Panc1 (cell line): ENCODE results near the gene TSPAN7. TPM values are rescaled to one million over a fixed set of nuclear protein-coding genes. Genes with fewer than 3 reads are reported as not detected.

Experiments
- ATAC-seq: fragments of 200-7000 bp; cut with Tn5 transposase; 2 replicates; pipeline ENCODE4 v1.9.1; 2020; ENCODE audit warnings: mild to moderate bottlenecking, moderate library complexity
- BruUV-seq: library from RNA; stranded (reverse); fragments of 400-500 nt; replicated peaks from 2 replicates; lab custom pipeline; 2021; lab: Mats Ljungman, UMichigan
- CTCF ChIA-PET: fragments of 300-600 bp; sonication (Branson Sonifier 250); formaldehyde crosslinking; loops from one replicate; lab custom pipeline; 2022; ENCODE audit warnings: antibody characterized with exemption; lab: Charles Lee
- POLR2A ChIA-PET: fragments of 300-600 bp; sonication (Branson Sonifier 250); formaldehyde crosslinking; loops from one replicate; lab custom pipeline; 2022; ENCODE audit warnings: antibody characterized with exemption; lab: Charles Lee
- DNase-seq: peaks from one replicate; pipeline ENCODE4 v3.0.0-alpha.2; 2010; ENCODE audit warnings: low read depth, low spot score
- H3K27ac ChIP-seq: 2 replicates; pipeline ENCODE4 v1.5.1; 2011; ENCODE audit warnings: mild to moderate bottlenecking, low read length, inconsistent platforms
- H3K27me3 ChIP-seq: fragments of 200-500 bp; sonication (Bioruptor generic); 2 replicates; pipeline ENCODE4 v1.6.0; 2014; ENCODE audit warnings: low read length, inconsistent platforms; ENCODE audit not compliant: control insufficient read depth, insufficient read depth
- H3K36me3 ChIP-seq: fragments of 200-500 bp; sonication (Bioruptor generic); 2 replicates; pipeline ENCODE4 v1.5.1; 2014; ENCODE audit warnings: inconsistent platforms, mild to moderate bottlenecking, low read length, moderate library complexity; ENCODE audit not compliant: control insufficient read depth, insufficient read depth
- H3K4me1 ChIP-seq: 2 replicates; pipeline ENCODE4 v1.5.1; 2011; ENCODE audit warnings: inconsistent platforms, mild to moderate bottlenecking, low read length, moderate library complexity; ENCODE audit not compliant: control insufficient read depth, insufficient read depth
- H3K4me3 ChIP-seq, 2 experiments: 2 replicates each; pipeline ENCODE4 v1.5.1; 2011 to 2012; ENCODE audit warnings: low read depth in 2 of 2, low read length in 2 of 2, mild to moderate bottlenecking in 2 of 2, inconsistent platforms in 1 of 2, moderate library complexity in 1 of 2
- H3K9me3 ChIP-seq: fragments of 200-500 bp; sonication (Bioruptor generic); 2 replicates; pipeline ENCODE4 v1.5.1; 2014; ENCODE audit warnings: low read depth, mild to moderate bottlenecking, inconsistent platforms, low read length, moderate library complexity; ENCODE audit not compliant: control insufficient read depth, insufficient read depth
- POLR2AphosphoS5 ChIP-seq: IDR thresholded peaks from 2 replicates; pipeline ENCODE4 v1.6.1; 2012; ENCODE audit warnings: mild to moderate bottlenecking, low read depth, low read length, moderate library complexity
- SIN3A ChIP-seq: IDR thresholded peaks from 2 replicates; pipeline ENCODE4 v1.6.1; 2012; ENCODE audit warnings: low read depth, mild to moderate bottlenecking, low read length, moderate library complexity, borderline replicate concordance; ENCODE audit not compliant: insufficient read depth
- TCF7L2 ChIP-seq: IDR thresholded peaks from 2 replicates; pipeline ENCODE4 v1.6.1; 2011; ENCODE audit warnings: mild to moderate bottlenecking, low read depth, low read length, inconsistent platforms
- in situ Hi-C: cut with HindIII; loops from 2 replicates; pipeline ENCODE4 v1.10.0; 2016; ENCODE audit warnings: low sequenced_read_pairs, low pct_unique_long_range_greater_than_20kb
- intact Hi-C: fragments of 100-400 bp; cut with micrococcal nuclease; formaldehyde crosslinking; loops from one replicate; pipeline ENCODE4 v1.10.0; 2022; ENCODE audit not compliant: unreplicated experiment
- total RNA-seq: library from RNA; stranded (reverse); gene quantifications from one replicate; pipeline ENCODE4 v1.2.1, GENCODE V29; 2021; ENCODE audit not compliant: unreplicated experiment
- TF ChIP-seq, protein P1 (sequence below), 2 experiments: IDR thresholded peaks; 2 replicates each; pipeline ENCODE4 v1.6.1; 2011 to 2012; ENCODE audit warnings: low read depth in 2 of 2, control low read depth in 1 of 2, low read length in 1 of 2, mild to moderate bottlenecking in 1 of 2, moderate library complexity in 1 of 2; ENCODE audit not compliant: insufficient read depth in 1 of 2
- TF ChIP-seq, protein P2 (sequence below): fragments of 450-650 bp; IDR thresholded peaks from 2 replicates; pipeline ENCODE4 v1.5.1; 2017; ENCODE audit warnings: mild to moderate bottlenecking

The TSPAN7 gene
- total RNA-seq, 1 experiment from 2014 or later = 0.13 TPM

DNA sequence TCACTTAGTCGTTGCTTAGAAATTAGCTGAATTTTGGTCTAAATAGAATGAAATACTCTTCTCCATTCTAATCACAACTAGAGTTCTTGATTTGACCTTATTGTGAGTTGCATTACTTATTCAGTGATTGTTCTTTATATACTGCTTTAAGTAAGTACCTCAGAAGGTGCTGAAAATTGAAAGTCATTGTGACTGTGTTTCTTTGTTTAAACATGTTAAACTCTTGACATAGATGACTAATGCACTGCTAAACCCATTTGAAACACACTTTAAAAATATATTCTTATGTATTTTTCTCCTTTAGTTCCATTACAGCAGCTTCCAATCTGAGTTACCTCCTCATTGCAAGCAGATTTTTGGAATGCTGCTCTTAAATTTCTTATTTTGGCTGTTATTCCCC, 9.1 kb downstream of the TSPAN7 start:
- no peak overlapping the region for H3K27ac ChIP-seq
- CTCF ChIA-PET = no interaction called here
- no peak for DNase-seq
- no peak overlapping the region for H3K4me3 ChIP-seq
- no peak for ATAC-seq
- no peaks in the 10 kb centered on the region for H3K4me1 ChIP-seq
- no peaks in the 10 kb centered on the region for H3K36me3 ChIP-seq
- no TSS peak for BruUV-seq
- POLR2A ChIA-PET = no interaction called here
- H3K27me3 ChIP-seq = no peaks in the 10 kb centered on the region
- TF ChIP-seq, protein P1, sequence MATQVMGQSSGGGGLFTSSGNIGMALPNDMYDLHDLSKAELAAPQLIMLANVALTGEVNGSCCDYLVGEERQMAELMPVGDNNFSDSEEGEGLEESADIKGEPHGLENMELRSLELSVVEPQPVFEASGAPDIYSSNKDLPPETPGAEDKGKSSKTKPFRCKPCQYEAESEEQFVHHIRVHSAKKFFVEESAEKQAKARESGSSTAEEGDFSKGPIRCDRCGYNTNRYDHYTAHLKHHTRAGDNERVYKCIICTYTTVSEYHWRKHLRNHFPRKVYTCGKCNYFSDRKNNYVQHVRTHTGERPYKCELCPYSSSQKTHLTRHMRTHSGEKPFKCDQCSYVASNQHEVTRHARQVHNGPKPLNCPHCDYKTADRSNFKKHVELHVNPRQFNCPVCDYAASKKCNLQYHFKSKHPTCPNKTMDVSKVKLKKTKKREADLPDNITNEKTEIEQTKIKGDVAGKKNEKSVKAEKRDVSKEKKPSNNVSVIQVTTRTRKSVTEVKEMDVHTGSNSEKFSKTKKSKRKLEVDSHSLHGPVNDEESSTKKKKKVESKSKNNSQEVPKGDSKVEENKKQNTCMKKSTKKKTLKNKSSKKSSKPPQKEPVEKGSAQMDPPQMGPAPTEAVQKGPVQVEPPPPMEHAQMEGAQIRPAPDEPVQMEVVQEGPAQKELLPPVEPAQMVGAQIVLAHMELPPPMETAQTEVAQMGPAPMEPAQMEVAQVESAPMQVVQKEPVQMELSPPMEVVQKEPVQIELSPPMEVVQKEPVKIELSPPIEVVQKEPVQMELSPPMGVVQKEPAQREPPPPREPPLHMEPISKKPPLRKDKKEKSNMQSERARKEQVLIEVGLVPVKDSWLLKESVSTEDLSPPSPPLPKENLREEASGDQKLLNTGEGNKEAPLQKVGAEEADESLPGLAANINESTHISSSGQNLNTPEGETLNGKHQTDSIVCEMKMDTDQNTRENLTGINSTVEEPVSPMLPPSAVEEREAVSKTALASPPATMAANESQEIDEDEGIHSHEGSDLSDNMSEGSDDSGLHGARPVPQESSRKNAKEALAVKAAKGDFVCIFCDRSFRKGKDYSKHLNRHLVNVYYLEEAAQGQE (IDR thresholded peaks at IDR 0.05; ENCODE audit: insufficient read depth in 1 of 2, low read depth in 2 of 2, low read length in 1 of 2) = no peak
- TF ChIP-seq TCF7L2 = no peak
- no peak for TF ChIP-seq POLR2AphosphoS5
- no peak for TF ChIP-seq SIN3A
- TF ChIP-seq, protein P2, sequence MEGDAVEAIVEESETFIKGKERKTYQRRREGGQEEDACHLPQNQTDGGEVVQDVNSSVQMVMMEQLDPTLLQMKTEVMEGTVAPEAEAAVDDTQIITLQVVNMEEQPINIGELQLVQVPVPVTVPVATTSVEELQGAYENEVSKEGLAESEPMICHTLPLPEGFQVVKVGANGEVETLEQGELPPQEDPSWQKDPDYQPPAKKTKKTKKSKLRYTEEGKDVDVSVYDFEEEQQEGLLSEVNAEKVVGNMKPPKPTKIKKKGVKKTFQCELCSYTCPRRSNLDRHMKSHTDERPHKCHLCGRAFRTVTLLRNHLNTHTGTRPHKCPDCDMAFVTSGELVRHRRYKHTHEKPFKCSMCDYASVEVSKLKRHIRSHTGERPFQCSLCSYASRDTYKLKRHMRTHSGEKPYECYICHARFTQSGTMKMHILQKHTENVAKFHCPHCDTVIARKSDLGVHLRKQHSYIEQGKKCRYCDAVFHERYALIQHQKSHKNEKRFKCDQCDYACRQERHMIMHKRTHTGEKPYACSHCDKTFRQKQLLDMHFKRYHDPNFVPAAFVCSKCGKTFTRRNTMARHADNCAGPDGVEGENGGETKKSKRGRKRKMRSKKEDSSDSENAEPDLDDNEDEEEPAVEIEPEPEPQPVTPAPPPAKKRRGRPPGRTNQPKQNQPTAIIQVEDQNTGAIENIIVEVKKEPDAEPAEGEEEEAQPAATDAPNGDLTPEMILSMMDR = no peak
- in situ Hi-C loops (no loop called here), intact Hi-C loops (no loop called here)
- H3K9me3 ChIP-seq = no peaks in the 10 kb centered on the region

DNA sequence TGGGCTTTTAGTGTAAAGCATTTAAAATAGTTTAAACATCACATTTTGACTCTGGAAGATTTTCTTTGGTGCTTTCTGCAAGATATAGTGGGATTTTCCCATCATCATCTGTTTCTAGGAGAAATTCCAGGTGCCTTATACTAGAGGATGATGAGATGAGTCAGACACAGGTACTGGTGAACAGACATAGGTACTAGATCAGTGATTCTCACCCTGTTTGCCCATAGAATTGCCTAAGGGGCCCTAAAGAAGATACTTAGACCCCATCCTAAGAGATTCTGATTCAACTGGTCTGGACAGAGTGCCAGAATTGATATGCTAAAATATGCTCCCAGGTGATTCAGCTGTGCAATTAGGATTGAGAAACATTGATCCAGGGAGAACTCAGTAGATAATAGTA, 9.7 kb downstream of the TSPAN7 start:
- intact Hi-C loops = no loop called here
- BruUV-seq = no TSS peak
- H3K4me3 ChIP-seq = no peak overlapping the region

More for the DNA sequence above, 9.7 kb downstream of the TSPAN7 start:
- no peaks in the 10 kb centered on the region for H3K4me1 ChIP-seq
- no peaks in the 10 kb centered on the region for H3K36me3 ChIP-seq
- DNase-seq (no peak), ATAC-seq (no peak)
- H3K27me3 ChIP-seq = no peaks in the 10 kb centered on the region
- in situ Hi-C loops = no loop called here
- ChIA-PET CTCF (no interaction called here), POLR2A (no interaction called here)
- no peak for TF ChIP-seq SIN3A
- TF ChIP-seq, protein P1 (IDR thresholded peaks at IDR 0.05; ENCODE audit: insufficient read depth in 1 of 2, low read depth in 2 of 2, low read length in 1 of 2) = no peak
- H3K9me3 ChIP-seq = no peaks in the 10 kb centered on the region
- no peak overlapping the region for H3K27ac ChIP-seq
